ENCODE results near the gene C1orf56.

- no peak for TF ChIP-seq CTCF (IDR thresholded peaks at IDR 0.05)
- TF ChIP-seq POLR2A (IDR thresholded peaks at IDR 0.05): no peak
These were observed 38.4 kb upstream of the C1orf56 start for GRCh38 chr1:151009206-151009587.

All from lower leg skin (tissue), 3 donors.